GM19324 (cell line): Measurements from ENCODE around the gene CNOT8.
"Not testable (repeated sequence)": the region's sequence is repeated elsewhere in the genome, so short reads cannot be mapped to it uniquely, and the experiment has no call there.

Experiments
- ATAC-seq: cut with Tn5 transposase; IDR thresholded peaks from one replicate; pipeline ENCODE4 v1.9.1; 2021; ENCODE audit warnings: mild to moderate bottlenecking, moderate library complexity; ENCODE audit not compliant: unreplicated experiment, low FRiP score

CNOT8 gene

DNA sequence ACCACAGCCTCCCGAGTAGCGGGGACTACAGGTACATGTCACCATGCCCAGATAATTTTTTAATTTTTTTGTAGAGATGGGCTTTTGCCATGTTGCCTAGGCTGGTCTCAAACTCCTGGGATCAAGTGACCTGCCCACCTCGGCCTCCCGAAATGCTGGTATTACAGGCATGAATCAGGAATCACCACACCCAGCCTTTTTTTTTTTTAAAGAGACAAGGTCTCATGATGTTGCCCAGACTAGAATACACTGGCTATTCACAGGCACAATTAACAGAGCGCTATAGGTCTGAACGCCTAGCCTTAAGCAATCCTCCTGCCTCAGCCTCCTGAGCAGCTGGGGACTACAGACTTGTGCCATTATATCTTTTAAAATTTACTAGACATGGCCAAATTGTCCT is 43.5 kb downstream of the CNOT8 start:
- no peak for ATAC-seq

DNA sequence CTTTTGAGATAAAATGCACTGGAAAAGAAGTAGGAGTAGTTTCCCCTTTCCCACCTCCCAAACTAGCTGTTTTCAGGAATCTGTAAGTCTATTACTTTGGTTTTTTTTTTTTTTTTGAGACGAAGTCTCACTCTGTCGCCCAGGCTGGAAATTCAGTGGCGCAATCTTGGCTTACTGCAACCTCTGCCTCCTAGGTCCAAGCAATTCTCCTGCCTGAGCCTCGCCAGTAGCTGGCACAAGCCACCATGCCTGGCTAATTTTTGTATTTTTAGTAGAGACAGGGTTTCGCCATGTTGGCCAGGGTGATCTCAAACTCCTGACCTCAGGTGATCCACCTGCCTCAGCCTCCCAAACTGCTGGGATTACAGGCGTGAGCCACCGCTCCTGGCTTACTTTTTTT is 47.2 kb downstream of the CNOT8 start:
- not testable (repeated sequence) for ATAC-seq

DNA sequence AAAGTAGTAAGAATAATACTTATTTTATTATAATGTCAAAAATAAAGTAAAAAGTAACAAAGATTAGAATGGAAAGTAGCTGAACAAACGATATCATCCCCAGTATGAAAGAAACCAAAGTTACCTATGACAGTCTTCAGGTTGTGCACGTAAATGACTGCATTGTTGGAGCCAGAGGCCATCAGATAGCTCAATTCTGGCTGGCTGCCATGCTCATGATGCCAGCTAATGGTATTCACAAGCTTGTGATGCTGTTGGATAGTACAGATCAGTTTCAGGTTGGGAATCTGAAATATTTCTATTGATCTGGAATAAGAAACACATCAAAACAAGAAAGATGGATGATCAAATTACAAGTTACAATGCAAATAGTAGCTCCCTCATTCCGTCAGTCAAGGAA is 58.4 kb downstream of the CNOT8 start:
- ATAC-seq: no peak

DNA sequence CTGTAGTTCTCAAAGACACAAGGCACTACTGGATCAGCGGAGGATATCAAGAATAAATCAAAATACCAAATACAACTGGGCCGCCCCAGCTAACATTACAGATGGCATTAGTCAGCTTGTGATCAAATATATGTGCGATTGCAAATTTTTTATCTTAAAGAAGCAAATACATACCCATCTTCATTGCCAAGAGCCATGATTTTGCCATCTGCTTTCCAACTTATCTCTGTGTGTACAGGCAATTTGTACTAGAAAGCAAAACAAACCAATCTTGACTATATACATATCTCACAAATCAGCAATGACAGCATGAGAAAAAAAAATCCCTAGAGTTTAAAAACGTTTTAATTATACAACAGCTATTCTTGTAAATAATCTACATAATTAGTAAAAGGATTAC is 59.3 kb downstream of the CNOT8 start:
- no peak for ATAC-seq

DNA sequence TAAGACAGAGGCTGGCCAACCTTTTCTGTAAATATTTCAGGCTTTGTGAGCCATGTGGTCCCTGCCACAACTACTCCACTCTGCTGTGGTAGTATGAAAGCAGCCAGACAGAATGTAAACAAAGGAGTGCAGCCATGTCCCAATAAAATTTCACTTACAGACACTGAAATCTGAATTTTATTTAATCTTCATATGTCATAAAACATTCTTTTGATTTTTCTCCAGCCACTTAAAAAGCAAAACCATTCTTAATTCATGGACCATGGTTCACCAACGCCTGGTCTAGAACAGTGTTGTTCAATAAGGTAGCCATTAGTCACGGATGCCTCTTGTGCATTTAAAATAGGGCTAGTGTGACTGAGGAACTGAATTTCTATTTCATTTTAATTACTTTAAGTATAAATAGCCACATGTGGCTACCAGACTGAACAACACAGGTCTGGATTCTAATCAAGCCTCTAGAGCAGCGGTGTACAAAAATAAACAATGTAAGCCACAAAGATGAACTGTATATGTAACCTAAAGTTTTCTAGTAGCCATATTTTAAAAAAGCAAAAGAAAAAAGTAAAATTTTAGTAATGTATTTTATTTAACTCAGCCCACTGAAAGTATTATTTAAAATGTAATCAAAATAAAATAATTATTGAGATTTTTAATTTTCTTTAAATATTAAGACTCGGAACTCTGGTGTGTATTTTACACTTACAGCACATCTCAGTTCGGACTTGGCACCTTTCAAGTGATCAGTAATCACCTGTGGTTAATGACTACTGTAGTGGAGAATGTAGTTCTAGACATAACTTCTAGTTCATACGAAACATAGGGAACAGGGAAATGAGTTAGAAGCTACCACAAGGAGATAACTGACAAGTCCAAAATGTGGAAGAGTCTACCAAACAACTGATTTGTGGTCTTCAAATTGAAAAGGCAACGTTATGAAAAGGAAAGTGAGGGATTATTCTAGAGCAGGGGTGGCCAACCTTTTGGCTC is 65.3 kb downstream of the CNOT8 start:
- ATAC-seq: no peak
